Progenitor cell of endocrine pancreas (in vitro differentiated cells): Measurements from ENCODE around the gene MTUS2. TPM values are rescaled to one million over a fixed set of nuclear protein-coding genes. Genes with fewer than 3 reads are reported as not detected.

Experiments used
- DNase-seq: peaks from one replicate; pipeline ENCODE4 v3.0.0; 2021; ENCODE audit warnings: low spot score; ENCODE audit not compliant: unreplicated experiment
- H3K27ac Mint-ChIP-seq: 2 replicates; pipeline ENCODE4 v1.8.0; 2021; ENCODE audit warnings: mild to moderate bottlenecking, moderate library complexity, mixed read lengths
- H3K27me3 Mint-ChIP-seq: 2 replicates; pipeline ENCODE4 v1.8.0; 2021; ENCODE audit warnings: mixed read lengths
- H3K36me3 Mint-ChIP-seq: 2 replicates; pipeline ENCODE4 v1.8.0; 2022; ENCODE audit warnings: mixed read lengths; ENCODE audit not compliant: insufficient read depth
- H3K4me1 Mint-ChIP-seq: 2 replicates; pipeline ENCODE4 v1.8.0; 2021; ENCODE audit warnings: low read depth, mixed read lengths
- H3K4me3 Mint-ChIP-seq: 2 replicates; pipeline ENCODE4 v1.8.0; 2021; ENCODE audit warnings: low read depth, mild to moderate bottlenecking, moderate library complexity, mixed read lengths
- H3K9me3 Mint-ChIP-seq: 2 replicates; pipeline ENCODE4 v1.8.0; 2021; ENCODE audit warnings: low read depth, mixed read lengths
- CTCF ChIP-seq: fragments of 200-600 bp; sonication (generic); IDR thresholded peaks from one replicate; pipeline ENCODE4 v1.5.0; 2021; ENCODE audit warnings: antibody characterized with exemption, mild to moderate bottlenecking; ENCODE audit not compliant: unreplicated experiment
- total RNA-seq: library from RNA; stranded (reverse); gene quantifications from 2 replicates; pipeline ENCODE4 v1.2.1, GENCODE V29; 2021

Gene MTUS2
- total RNA-seq, 1 donor from 2014 or later = 9.3 TPM

GRCh38 chr13:29491248-29491647 is 671.1 kb downstream of the MTUS2 start:
- Mint-ChIP-seq H3K4me1 (no peaks in the 10 kb centered on the region), H3K27ac (no peak overlapping the region), H3K27me3 (peaks cover 2% of the 10 kb centered on the region), H3K4me3 (no peak overlapping the region), H3K9me3 (no peaks in the 10 kb centered on the region), H3K36me3 (no peaks in the 10 kb centered on the region)
- no peak for DNase-seq
- TF ChIP-seq CTCF = no peak

- no peak for TF ChIP-seq CTCF
- no peaks in the 10 kb centered on the region for H3K36me3 Mint-ChIP-seq
- H3K27ac Mint-ChIP-seq = no peak overlapping the region
- H3K27me3 Mint-ChIP-seq = peaks cover 10% of the 10 kb centered on the region
- DNase-seq = no peak
- H3K4me1 Mint-ChIP-seq = peaks cover 4% of the 10 kb centered on the region
- no peak overlapping the region for H3K4me3 Mint-ChIP-seq
- no peaks in the 10 kb centered on the region for H3K9me3 Mint-ChIP-seq
Measured at GRCh38 chr13:29493796-29494195, 673.7 kb downstream of the MTUS2 start.

- no peak for TF ChIP-seq CTCF
- Mint-ChIP-seq H3K36me3 (no peaks in the 10 kb centered on the region), H3K27ac (no peak overlapping the region), H3K4me3 (no peak overlapping the region), H3K9me3 (no peaks in the 10 kb centered on the region), H3K27me3 (peaks cover 10% of the 10 kb centered on the region), H3K4me1 (peaks cover 4% of the 10 kb centered on the region)
- no peak for DNase-seq
Measured at GRCh38 chr13:29494520-29494919, 674.4 kb downstream of the MTUS2 start.

GRCh38 chr13:29496241-29496712 is 676.1 kb downstream of the MTUS2 start:
- no peak for DNase-seq
- H3K36me3 Mint-ChIP-seq = no peaks in the 10 kb centered on the region
- H3K4me3 Mint-ChIP-seq = no peak overlapping the region
- no peaks in the 10 kb centered on the region for H3K9me3 Mint-ChIP-seq
- H3K27me3 Mint-ChIP-seq = peaks cover 13% of the 10 kb centered on the region
- peaks cover 4% of the 10 kb centered on the region for H3K4me1 Mint-ChIP-seq
- TF ChIP-seq CTCF = no peak
- H3K27ac Mint-ChIP-seq = no peak overlapping the region

GRCh38 chr13:29497137-29497654 is 677.1 kb downstream of the MTUS2 start:
- no peak for DNase-seq
- Mint-ChIP-seq H3K27ac (no peak overlapping the region), H3K4me1 (peaks cover 4% of the 10 kb centered on the region), H3K4me3 (no peak overlapping the region), H3K9me3 (no peaks in the 10 kb centered on the region), H3K36me3 (no peaks in the 10 kb centered on the region), H3K27me3 (peaks cover 16% of the 10 kb centered on the region)
- no peak for TF ChIP-seq CTCF
